Measurements from ENCODE around the gene CCDC12. TPM values are rescaled to one million over a fixed set of nuclear protein-coding genes. Genes with fewer than 3 reads are reported as not detected.

Gene CCDC12
- total and polyA plus RNA-seq, 2 of the 13 experiments (the other 11 are each of a cell fraction or from before 2014, with no cell fraction given), result 30.1 to 49.5 TPM

GRCh38 chr3:46901591-46902187 is 74.9 kb downstream of the CCDC12 start (continued):
- TF ChIP-seq ZNF574 (CRISPR knock-in tag; IDR thresholded peaks at IDR 0.05), result no peak

GRCh38 chr3:46901061-46901460 is 75.5 kb downstream of the CCDC12 start:
- Histone ChIP-seq H3K9me3 (ENCODE audit: low read length) (no peaks in the 10 kb centered on the region), H3K9ac (ENCODE audit: insufficient read depth, low read depth, low read length) (no peak overlapping the region), H3K4me2 (ENCODE audit: low read depth, low read length) (no peak overlapping the region), H2AFZ (ENCODE audit: low read length) (no peak overlapping the region), H3K79me2 (ENCODE audit: insufficient read depth, low read length) (no peaks in the 10 kb centered on the region), H3K27ac (ENCODE audit: extremely low read length, insufficient read depth, low read length) (no peak overlapping the region), H3K27me3 (ENCODE audit: control insufficient read depth in 1 of 2, insufficient read depth in 2 of 2, low read length in 2 of 2) (peaks cover 6 to 31% of the 10 kb centered on the region in 2 experiments; a peak in 3 of 5 replicates), H3K4me3 (replicated peaks in 1 of 3; ENCODE audit: insufficient read depth in 1 of 3, low read depth in 2 of 3, low read length in 3 of 3) (no peak overlapping the region), H3K4me1 (ENCODE audit: insufficient read depth, low read length) (no peaks in the 10 kb centered on the region), H4K20me1 (ENCODE audit: insufficient read depth, low read length) (no peaks in the 10 kb centered on the region), H3K36me3 (replicated peaks in 1 of 2; ENCODE audit: control insufficient read depth in 1 of 2, insufficient read depth in 2 of 2, low read length in 2 of 2) (no peaks in the 10 kb centered on the region)
- in situ Hi-C loops (cut with HindIII; ENCODE audit: extremely low pct_ligation_motif_present, low pct_unique_long_range_greater_than_20kb) (no loop called here), intact Hi-C loops (cut with micrococcal nuclease; ENCODE audit: unreplicated experiment) (no loop called here)
- no CpG with 5 or more reads among the region's 3 CpGs for WGBS (ENCODE audit: low lambda C conversion rate)
- no peak for DNase-seq (ENCODE audit: low spot score)
- FAIRE-seq, result no peak
- no TSS peak for BruUV-seq (replicated peaks)
- ATAC-seq, result no peak
- TF ChIP-seq CHD4 (IDR thresholded peaks at IDR 0.05; ENCODE audit: borderline replicate concordance, low read length) (no peak), ZSCAN22 (CRISPR knock-in tag; IDR thresholded peaks at IDR 0.05) (no peak), SP140L (CRISPR knock-in tag; IDR thresholded peaks at IDR 0.05; ENCODE audit: borderline replicate concordance) (no peak), AGO1 (IDR thresholded peaks at IDR 0.05; ENCODE audit: low read depth, low read length, poor library complexity, severe bottlenecking) (no peak), CBFB (CRISPR knock-in tag; IDR thresholded peaks at IDR 0.05) (no peak), FOXC1 (CRISPR knock-in tag; IDR thresholded peaks at IDR 0.05; ENCODE audit: borderline replicate concordance) (no peak), PAWR (CRISPR knock-in tag; IDR thresholded peaks at IDR 0.05; ENCODE audit: borderline replicate concordance) (no peak), RORA (CRISPR knock-in tag; IDR thresholded peaks at IDR 0.05) (no peak), ARID3A (IDR thresholded peaks at IDR 0.05; ENCODE audit: low read depth, low read length) (no peak), ZNF503 (CRISPR knock-in tag; IDR thresholded peaks at IDR 0.05) (no peak), ZNF232 (CRISPR knock-in tag; IDR thresholded peaks at IDR 0.05; ENCODE audit: borderline replicate concordance) (no peak), BRF2 (CRISPR knock-in tag; IDR thresholded peaks at IDR 0.05) (no peak), ZBTB14 (CRISPR knock-in tag; IDR thresholded peaks at IDR 0.05) (no peak)
- ChIA-PET POLR2A (no interaction called here), CTCF (ENCODE audit: low intra/inter-chr PET ratio, low total read pairs) (no interaction called here)
